Measurements from ENCODE around the gene FBXL13. TPM values are rescaled to one million over a fixed set of nuclear protein-coding genes. Genes with fewer than 3 reads are reported as not detected.

FBXL13 gene
- total and polyA plus RNA-seq, 2 of the 8 experiments (the other 6 are each of a cell fraction or from before 2014, with no cell fraction given) = 1.2 to 2.8 TPM

GRCh38 chr7:102874166-102874829 lies 200.3 kb downstream of the FBXL13 start:
- no peak for FAIRE-seq
- Histone ChIP-seq H2AFZ (ENCODE audit: low read length) (no peak overlapping the region), H2BK12ac (ENCODE audit: low read depth, low read length) (no peak overlapping the region), H3K27ac (ENCODE audit: low read depth, low read length) (no peak overlapping the region), H3K9ac (replicated peaks in 1 of 4; ENCODE audit: extremely low read depth in 1 of 4, low read depth in 3 of 4, low read length in 3 of 4) (no peak overlapping the region), H3K27me3 (replicated peaks in 1 of 4; ENCODE audit: control insufficient read depth in 3 of 4, extremely low read depth in 1 of 4, insufficient read depth in 3 of 4, low read length in 3 of 4) (no peaks in the 10 kb centered on the region), H2AK5ac (ENCODE audit: low read depth, low read length) (no peak overlapping the region), H2BK20ac (ENCODE audit: low read length) (no peak overlapping the region), H3K14ac (ENCODE audit: insufficient read length) (no peak overlapping the region), H3K4ac (replicated peaks; ENCODE audit: insufficient read length, low read depth, low read length) (no peak overlapping the region), H2BK120ac (replicated peaks; ENCODE audit: low read depth, low read length) (no peak overlapping the region), H4K91ac (replicated peaks; ENCODE audit: insufficient read length, low read length) (no peak overlapping the region), H3K4me3 (ENCODE audit: extremely low read depth in 1 of 4, insufficient read depth in 2 of 4, low read depth in 3 of 4, low read length in 4 of 4) (no peak overlapping the region), H3K56ac (replicated peaks; ENCODE audit: insufficient read length, low read depth, low read length) (no peak overlapping the region), H2BK15ac (ENCODE audit: low read length) (no peak overlapping the region), H2BK5ac (ENCODE audit: low read depth, low read length) (no peak overlapping the region), H4K8ac (ENCODE audit: extremely low read depth, insufficient read depth, low read length) (no peak overlapping the region), H3K36me3 (ENCODE audit: control insufficient read depth in 2 of 4, insufficient read depth in 4 of 4, low read length in 3 of 4) (no peaks in the 10 kb centered on the region; a peak in 1 of 8 replicates), H4K5ac (ENCODE audit: insufficient read length, low read depth, low read length) (no peak overlapping the region), H3K79me1 (ENCODE audit: low read depth, low read length) (no peaks in the 10 kb centered on the region), H3K18ac (ENCODE audit: extremely low read depth, low read length) (no peak overlapping the region), H4K20me1 (replicated peaks in 1 of 2; ENCODE audit: control insufficient read depth in 1 of 2, insufficient read depth in 2 of 2, low read length in 2 of 2) (no peaks in the 10 kb centered on the region), H3K9me3 (ENCODE audit: insufficient read depth in 2 of 2, low read depth in 1 of 2, low read length in 1 of 2) (no peaks in the 10 kb centered on the region), H3K4me2 (ENCODE audit: insufficient read depth in 1 of 2, low read depth in 2 of 2, low read length in 2 of 2) (no peak overlapping the region), H3K23ac (ENCODE audit: insufficient read length) (no peak overlapping the region), H3K79me2 (ENCODE audit: control insufficient read depth in 1 of 2, insufficient read depth in 2 of 2, low read length in 2 of 2) (no peaks in the 10 kb centered on the region), H3K4me1 (replicated peaks in 1 of 4; ENCODE audit: control insufficient read depth in 3 of 4, insufficient read depth in 4 of 4, low read length in 3 of 4) (no peaks in the 10 kb centered on the region), H3K23me2 (ENCODE audit: low read depth, low read length) (no peaks in the 10 kb centered on the region; the same call in 1 of the 2 replicates)
- POLR2A ChIA-PET (ENCODE audit: partially characterized antibody) = no interaction called here
- TF ChIP-seq SP4 (IDR thresholded peaks at IDR 0.05; ENCODE audit: low read length) = no peak
- TF ChIP-seq CBX8 (IDR thresholded peaks at IDR 0.05; ENCODE audit: borderline replicate concordance, low read depth, low read length) = no peak
- TF ChIP-seq EP300 (IDR thresholded peaks at IDR 0.05; ENCODE audit: borderline replicate concordance in 1 of 2, low read depth in 2 of 2, low read length in 2 of 2) = no peak
- TF ChIP-seq CEBPB (IDR thresholded peaks at IDR 0.05; ENCODE audit: low read depth, low read length) = no peak
- no peak for TF ChIP-seq RNF2 (IDR thresholded peaks at IDR 0.05; ENCODE audit: borderline replicate concordance, low read depth, low read length, missing control alignments, poor library complexity, severe bottlenecking)
- TF ChIP-seq NRF1 (IDR thresholded peaks at IDR 0.05; ENCODE audit: low read depth, low read length) = no peak
- TF ChIP-seq HDAC6 (IDR thresholded peaks at IDR 0.05; ENCODE audit: low read depth, low read length) = no peak
- TF ChIP-seq PHF8 (conservative IDR thresholded peaks at IDR 0.05; ENCODE audit: low read depth, low read length) = no peak
- TF ChIP-seq BCL11A (IDR thresholded peaks at IDR 0.05; ENCODE audit: low read depth in 2 of 2, low read length in 2 of 2) = no peak
- DNase-seq (ENCODE audit: low read depth in 1 of 2, low spot score in 2 of 2) = no peak
- WGBS, 2 experiments (ENCODE audit: extremely low coverage in 1 of 2, insufficient coverage in 1 of 2, insufficient read length in 1 of 2, insufficient replicate concordance in 2 of 2, low coverage in 1 of 2, low lambda C conversion rate in 2 of 2, missing lambda C conversion rate in 1 of 2) = 82% methylated on average over 5 of the region's 5 CpGs; no CpG with 5 or more reads in 1 of the 2 experiments
- CTCF ChIA-PET (ENCODE audit: partially characterized antibody) = interaction anchor here (1.3 kb wide), 1 partner anchor 8 kb away, joined by 4 read pairs; no protein-coding TSS in a partner anchor

Measured in H1 (cell line).